LNCaP clone FGC (cell line): Measurements from ENCODE around the gene PRKCE.
A peak's percentile ranks its signal among the peaks of the same experiment; 100 is the strongest.

Source experiments
- DNase-seq: peaks from one replicate; pipeline ENCODE4 v3.0.0-alpha.2; 2011; ENCODE audit warnings: low read depth
- H3K4me3 ChIP-seq: 2 replicates; pipeline ENCODE4 v1.5.1; 2011; ENCODE audit warnings: mild to moderate bottlenecking, low read depth, low read length, control low read depth
- CTCF ChIP-seq: IDR thresholded peaks from 2 replicates; pipeline ENCODE4 v1.5.1; 2012; ENCODE audit warnings: mild to moderate bottlenecking; ENCODE audit not compliant: control insufficient read depth, insufficient read depth; ENCODE audit errors: extremely low read depth

The PRKCE gene

GRCh38 chr2:45674035-45674816, 22.8 kb downstream of the PRKCE start:
- DNase-seq: no peak
- H3K4me3 ChIP-seq: no peak overlapping the region
- no peak for TF ChIP-seq CTCF

- TF ChIP-seq CTCF: no peak
- DNase-seq: peak; percentile 25
- H3K4me3 ChIP-seq: no peak overlapping the region
Observed at GRCh38 chr2:45675263-45675812, 23.9 kb downstream of the PRKCE start.

- TF ChIP-seq CTCF: no peak
- DNase-seq: no peak
- no peak overlapping the region for H3K4me3 ChIP-seq
Observed at GRCh38 chr2:45676088-45676487, 24.6 kb downstream of the PRKCE start.

GRCh38 chr2:45678791-45679348, 27.4 kb downstream of the PRKCE start:
- TF ChIP-seq CTCF: no peak
- no peak overlapping the region for H3K4me3 ChIP-seq
- DNase-seq: no peak

GRCh38 chr2:45680351-45680967, 29.0 kb downstream of the PRKCE start:
- DNase-seq: no peak
- no peak overlapping the region for H3K4me3 ChIP-seq
- TF ChIP-seq CTCF: no peak

- no peak overlapping the region for H3K4me3 ChIP-seq
- DNase-seq: peak; percentile 26
- no peak for TF ChIP-seq CTCF
Observed at GRCh38 chr2:45681675-45682074, 30.2 kb downstream of the PRKCE start.
